Trophoblast cell (in vitro differentiated cells and primary cell): ENCODE measurements around the gene SYCP1. TPM values are rescaled to one million over a fixed set of nuclear protein-coding genes. Genes with fewer than 3 reads are reported as not detected.

Experiments
- DNase-seq, 2 donors: peaks; one replicate each; pipeline ENCODE4 v3.0.0-alpha.2; 2016
- H2AFZ ChIP-seq: 2 replicates; pipeline ENCODE4 v1.6.1; 2013; ENCODE audit warnings: low read length, moderate library complexity, mild to moderate bottlenecking; ENCODE audit not compliant: insufficient read depth, poor library complexity
- H2AK5ac ChIP-seq: 2 replicates; pipeline ENCODE4 v1.6.1; 2013; ENCODE audit warnings: mild to moderate bottlenecking, low read length
- H2BK120ac ChIP-seq: 2 replicates; pipeline ENCODE4 v1.6.1; 2013; ENCODE audit warnings: low read length, mild to moderate bottlenecking, moderate library complexity; ENCODE audit not compliant: insufficient read depth, poor library complexity
- H2BK12ac ChIP-seq: 2 replicates; pipeline ENCODE4 v1.6.1; 2013; ENCODE audit warnings: mild to moderate bottlenecking, low read length, moderate library complexity
- H2BK5ac ChIP-seq: 2 replicates; pipeline ENCODE4 v1.6.1; 2013; ENCODE audit warnings: low read length, low read depth, moderate library complexity, mild to moderate bottlenecking; ENCODE audit not compliant: poor library complexity
- H3K14ac ChIP-seq: 2 replicates; pipeline ENCODE4 v1.6.1; 2013; ENCODE audit warnings: mild to moderate bottlenecking, low read length
- H3K18ac ChIP-seq: 2 replicates; pipeline ENCODE4 v1.6.1; 2013; ENCODE audit warnings: mild to moderate bottlenecking, low read length
- H3K23ac ChIP-seq: 2 replicates; pipeline ENCODE4 v1.6.1; 2013; ENCODE audit warnings: low read length
- H3K27ac ChIP-seq: 2 replicates; pipeline ENCODE4 v1.5.1; 2013; ENCODE audit warnings: low read depth, mild to moderate bottlenecking, inconsistent platforms, low read length, moderate library complexity
- H3K27me3 ChIP-seq: 2 replicates; pipeline ENCODE4 v1.6.1; 2013; ENCODE audit warnings: inconsistent platforms, mild to moderate bottlenecking, low read length, moderate library complexity; ENCODE audit not compliant: insufficient read depth
- H3K36me3 ChIP-seq, 2 experiments: 1 replicate in 1 of 2; 2 replicates in 1 of 2; pipeline ENCODE4 v1.6.1; 2013; ENCODE audit warnings: low read length in 2 of 2, mild to moderate bottlenecking in 2 of 2, moderate library complexity in 1 of 2; ENCODE audit not compliant: insufficient read depth in 2 of 2, control insufficient read depth in 1 of 2
- H3K4ac ChIP-seq: 2 replicates; pipeline ENCODE4 v1.6.1; 2013; ENCODE audit warnings: low read depth, mild to moderate bottlenecking, low read length, moderate library complexity
- H3K4me1 ChIP-seq, 2 experiments: 1 replicate in 1 of 2; 2 replicates in 1 of 2; pipeline ENCODE4 v1.6.1; 2013; ENCODE audit warnings: low read length in 2 of 2, mild to moderate bottlenecking in 2 of 2, moderate library complexity in 1 of 2; ENCODE audit not compliant: insufficient read depth in 2 of 2, control insufficient read depth in 1 of 2
- H3K4me2 ChIP-seq: 2 replicates; pipeline ENCODE4 v1.6.1; 2013; ENCODE audit warnings: inconsistent platforms, mild to moderate bottlenecking, low read length, moderate library complexity
- H3K4me3 ChIP-seq: 2 replicates; pipeline ENCODE4 v1.5.1; 2013; ENCODE audit warnings: mild to moderate bottlenecking, low read depth, low read length, inconsistent platforms
- H3K79me1 ChIP-seq: one replicate; pipeline ENCODE4 v1.6.1; 2013; ENCODE audit warnings: low read length
- H3K79me2 ChIP-seq: 2 replicates; pipeline ENCODE4 v1.6.1; 2013; ENCODE audit warnings: low read length, mild to moderate bottlenecking; ENCODE audit not compliant: control insufficient read depth, insufficient read depth, poor library complexity
- H3K9ac ChIP-seq: 2 replicates; pipeline ENCODE4 v1.6.1; 2013; ENCODE audit warnings: mild to moderate bottlenecking, low read length
- H3K9me3 ChIP-seq: 2 replicates; pipeline ENCODE4 v1.6.1; 2013; ENCODE audit warnings: low read depth, mild to moderate bottlenecking, control low read depth, inconsistent platforms, low read length; ENCODE audit not compliant: insufficient read depth
- H4K12ac ChIP-seq: 2 replicates; pipeline ENCODE4 v1.6.1; 2013; ENCODE audit warnings: low read depth, mild to moderate bottlenecking, low read length, moderate library complexity
- H4K8ac ChIP-seq: 2 replicates; pipeline ENCODE4 v1.6.1; 2013; ENCODE audit warnings: low read depth, mild to moderate bottlenecking, low read length, moderate library complexity
- H4K91ac ChIP-seq: one replicate; pipeline ENCODE4 v1.6.1; 2013; ENCODE audit warnings: low read depth, mild to moderate bottlenecking, low read length, moderate library complexity
- WGBS: extraction: QIAGEN DNeasy Blood & Tissue Kit; methylation state at CpG from one replicate; pipeline ENCODE4 v1.1.7; 2013; ENCODE audit warnings: missing lambda C conversion rate; ENCODE audit not compliant: insufficient read length, insufficient coverage; ENCODE audit errors: extremely low coverage; 5-methylcytosine and 5-hydroxymethylcytosine counted together
- polyA plus RNA-seq: library from polyadenylated mRNA; stranded (reverse); fragments of 200-250 nt; gene quantifications from 2 replicates; pipeline ENCODE4 v1.2.3, GENCODE V29; 2013

Gene SYCP1, protein sequence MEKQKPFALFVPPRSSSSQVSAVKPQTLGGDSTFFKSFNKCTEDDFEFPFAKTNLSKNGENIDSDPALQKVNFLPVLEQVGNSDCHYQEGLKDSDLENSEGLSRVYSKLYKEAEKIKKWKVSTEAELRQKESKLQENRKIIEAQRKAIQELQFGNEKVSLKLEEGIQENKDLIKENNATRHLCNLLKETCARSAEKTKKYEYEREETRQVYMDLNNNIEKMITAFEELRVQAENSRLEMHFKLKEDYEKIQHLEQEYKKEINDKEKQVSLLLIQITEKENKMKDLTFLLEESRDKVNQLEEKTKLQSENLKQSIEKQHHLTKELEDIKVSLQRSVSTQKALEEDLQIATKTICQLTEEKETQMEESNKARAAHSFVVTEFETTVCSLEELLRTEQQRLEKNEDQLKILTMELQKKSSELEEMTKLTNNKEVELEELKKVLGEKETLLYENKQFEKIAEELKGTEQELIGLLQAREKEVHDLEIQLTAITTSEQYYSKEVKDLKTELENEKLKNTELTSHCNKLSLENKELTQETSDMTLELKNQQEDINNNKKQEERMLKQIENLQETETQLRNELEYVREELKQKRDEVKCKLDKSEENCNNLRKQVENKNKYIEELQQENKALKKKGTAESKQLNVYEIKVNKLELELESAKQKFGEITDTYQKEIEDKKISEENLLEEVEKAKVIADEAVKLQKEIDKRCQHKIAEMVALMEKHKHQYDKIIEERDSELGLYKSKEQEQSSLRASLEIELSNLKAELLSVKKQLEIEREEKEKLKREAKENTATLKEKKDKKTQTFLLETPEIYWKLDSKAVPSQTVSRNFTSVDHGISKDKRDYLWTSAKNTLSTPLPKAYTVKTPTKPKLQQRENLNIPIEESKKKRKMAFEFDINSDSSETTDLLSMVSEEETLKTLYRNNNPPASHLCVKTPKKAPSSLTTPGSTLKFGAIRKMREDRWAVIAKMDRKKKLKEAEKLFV
- polyA plus RNA-seq, result not detected in 2 replicates

GRCh38 chr1:114854693-114855320 lies at the start of gene SYCP1:
Gene SYCP1, plus strand, starts transcription at chr1:114854863. Its CDS starts 602 bp downstream, at chr1:114855465.
- H4K8ac ChIP-seq, result no peak within 1 kb of the TSS
- no peak within 1 kb of the TSS for H4K91ac ChIP-seq
- H2BK5ac ChIP-seq, result no peak within 1 kb of the TSS
- no peak for DNase-seq
- H3K4me2 ChIP-seq, result no peak within 1 kb of the TSS
- H4K12ac ChIP-seq, result no peak within 1 kb of the TSS
- H3K27me3 ChIP-seq, result no peaks in the 10 kb centered on the region
- H3K18ac ChIP-seq, result no peak within 1 kb of the TSS
- no peaks in the 10 kb centered on the region for H3K79me2 ChIP-seq
- no peak within 1 kb of the TSS for H3K4ac ChIP-seq
- no peaks in the 10 kb centered on the region for H3K9me3 ChIP-seq
- no peak within 1 kb of the TSS for H3K4me3 ChIP-seq
- no peaks in the 10 kb centered on the region for H3K4me1 ChIP-seq
- no peak within 1 kb of the TSS for H2AFZ ChIP-seq
- no peaks in the 10 kb centered on the region for H3K36me3 ChIP-seq
- H3K27ac ChIP-seq, result no peak within 1 kb of the TSS
- no peak within 1 kb of the TSS for H2BK120ac ChIP-seq
- H3K9ac ChIP-seq, result no peak within 1 kb of the TSS
- H3K79me1 ChIP-seq, result no peaks in the 10 kb centered on the region
- H2BK12ac ChIP-seq, result no peak within 1 kb of the TSS
- no peak within 1 kb of the TSS for H3K23ac ChIP-seq
- WGBS, result no CpG with 5 or more reads among the region's 40 CpGs
- no peak within 1 kb of the TSS for H3K14ac ChIP-seq
- no peak within 1 kb of the TSS for H2AK5ac ChIP-seq

DNA sequence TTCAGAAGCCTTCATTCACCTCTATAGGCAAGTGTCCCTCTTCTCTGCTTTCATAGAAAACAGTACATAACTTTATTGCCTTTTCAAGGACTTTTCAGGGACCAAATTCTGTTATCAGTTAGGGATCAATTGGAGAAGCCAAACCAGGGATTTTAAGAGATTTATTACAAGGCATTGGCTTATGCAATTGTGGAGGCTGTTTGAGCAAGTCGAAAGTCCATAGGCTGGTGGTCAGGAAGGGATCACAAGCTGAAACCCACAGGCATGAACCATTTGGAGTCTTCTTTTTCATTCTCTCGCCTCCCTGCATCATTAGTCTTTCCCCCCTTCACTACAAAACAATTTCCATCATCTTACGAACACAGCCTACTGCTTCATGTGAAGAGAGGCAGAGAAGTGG lies 34.8 kb upstream of the SYCP1 start:
- Histone ChIP-seq H4K91ac (no peak overlapping the region), H2BK5ac (no peak overlapping the region), H3K9me3 (no peaks in the 10 kb centered on the region), H3K79me2 (no peaks in the 10 kb centered on the region), H2BK12ac (no peak overlapping the region), H2AK5ac (no peak overlapping the region), H3K4me2 (no peak overlapping the region), H3K27me3 (no peaks in the 10 kb centered on the region), H3K14ac (no peak overlapping the region), H2BK120ac (no peak overlapping the region), H2AFZ (no peak overlapping the region), H3K27ac (no peak overlapping the region), H3K4ac (no peak overlapping the region), H3K36me3 (no peaks in the 10 kb centered on the region), H3K4me1 (no peaks in the 10 kb centered on the region), H3K18ac (no peak overlapping the region), H3K23ac (no peak overlapping the region), H3K79me1 (no peaks in the 10 kb centered on the region), H4K12ac (no peak overlapping the region), H3K9ac (no peak overlapping the region), H4K8ac (no peak overlapping the region), H3K4me3 (no peak overlapping the region)
- WGBS, result 100% methylated on average over 2 of the region's 3 CpGs
- no peak for DNase-seq

GRCh38 chr1:114820392-114820791 lies 34.3 kb upstream of the SYCP1 start:
- Histone ChIP-seq H3K14ac (no peak overlapping the region), H3K4me1 (no peaks in the 10 kb centered on the region), H3K18ac (no peak overlapping the region), H4K91ac (no peak overlapping the region), H3K23ac (no peak overlapping the region), H3K79me2 (no peaks in the 10 kb centered on the region), H3K4me2 (no peak overlapping the region), H3K27me3 (no peaks in the 10 kb centered on the region), H2BK5ac (no peak overlapping the region), H2AFZ (no peak overlapping the region), H2AK5ac (no peak overlapping the region), H2BK12ac (no peak overlapping the region), H4K12ac (no peak overlapping the region), H3K4ac (no peak overlapping the region), H3K4me3 (no peak overlapping the region), H4K8ac (no peak overlapping the region), H3K36me3 (no peaks in the 10 kb centered on the region), H3K9me3 (no peaks in the 10 kb centered on the region), H2BK120ac (no peak overlapping the region), H3K9ac (no peak overlapping the region), H3K27ac (no peak overlapping the region), H3K79me1 (no peaks in the 10 kb centered on the region)
- DNase-seq, result no peak
- WGBS, result no CpG with 5 or more reads among the region's 2 CpGs

DNA sequence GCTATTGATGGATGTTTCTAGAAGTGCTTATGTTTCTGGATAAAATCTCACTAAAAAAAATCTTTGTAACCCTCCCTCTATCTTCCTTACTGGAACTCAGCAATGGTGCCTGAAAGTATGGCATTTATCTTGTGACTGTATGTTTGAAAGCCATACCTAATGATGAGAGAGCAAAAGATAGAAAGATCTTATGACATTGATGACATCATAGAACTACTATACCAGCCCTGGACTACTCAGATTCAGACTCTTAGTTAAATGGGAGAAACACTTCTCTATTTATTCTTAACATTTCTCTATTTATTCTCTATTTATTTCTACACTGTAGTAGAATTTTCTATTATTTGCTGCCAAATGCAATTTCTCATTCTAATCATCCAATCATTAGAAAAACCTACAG lies 32.7 kb upstream of the SYCP1 start:
- H3K4ac ChIP-seq, result no peak overlapping the region
- H3K9me3 ChIP-seq, result no peaks in the 10 kb centered on the region
- no peak overlapping the region for H2AFZ ChIP-seq
- H3K27me3 ChIP-seq, result no peaks in the 10 kb centered on the region
- H3K4me2 ChIP-seq, result no peak overlapping the region
- H4K91ac ChIP-seq, result no peak overlapping the region
- no peak overlapping the region for H3K4me3 ChIP-seq
- no peak overlapping the region for H4K8ac ChIP-seq
- H3K23ac ChIP-seq, result no peak overlapping the region
- no peak overlapping the region for H3K18ac ChIP-seq
- no peaks in the 10 kb centered on the region for H3K36me3 ChIP-seq
- no peaks in the 10 kb centered on the region for H3K79me1 ChIP-seq
- H3K9ac ChIP-seq, result no peak overlapping the region
- H3K27ac ChIP-seq, result no peak overlapping the region
- H3K4me1 ChIP-seq, result no peaks in the 10 kb centered on the region
- no peak overlapping the region for H2AK5ac ChIP-seq
- H3K14ac ChIP-seq, result no peak overlapping the region
- no peak overlapping the region for H2BK5ac ChIP-seq
- H4K12ac ChIP-seq, result no peak overlapping the region
- H2BK120ac ChIP-seq, result no peak overlapping the region
- no peak overlapping the region for H2BK12ac ChIP-seq
- no peak for DNase-seq
- no peaks in the 10 kb centered on the region for H3K79me2 ChIP-seq
